OCI-LY1 (cell line): ENCODE measurements around the gene POLR2L.

Source experiments
- H2AFZ ChIP-seq: fragments of 200-600 bp; sonication (generic), shearing (Covaris generic); 2 replicates; pipeline ENCODE4 v1.6.0; 2014; ENCODE audit warnings: antibody characterized with exemption, mild to moderate bottlenecking, low read length
- H3F3A ChIP-seq: fragments of 200-600 bp; sonication (generic), shearing (Covaris generic); 2 replicates; pipeline ENCODE4 v1.6.0; 2014; ENCODE audit warnings: mild to moderate bottlenecking, antibody characterized with exemption, low read length, moderate library complexity; ENCODE audit not compliant: insufficient read depth
- H3K27ac ChIP-seq: fragments of 200-600 bp; sonication (generic); 2 replicates; pipeline ENCODE4 v1.5.1; 2014; ENCODE audit warnings: low read length, mixed run types, mild to moderate bottlenecking, low read depth; ENCODE audit not compliant: poor library complexity, severe bottlenecking
- H3K27me3 ChIP-seq: fragments of 200-600 bp; sonication (generic); 2 replicates; pipeline ENCODE4 v1.6.0; 2014; ENCODE audit warnings: antibody characterized with exemption, mild to moderate bottlenecking, low read length, moderate library complexity; ENCODE audit not compliant: insufficient read depth
- H3K36me3 ChIP-seq: fragments of 200-600 bp; sonication (generic); 2 replicates; pipeline ENCODE4 v1.6.1; 2014; ENCODE audit warnings: mild to moderate bottlenecking, antibody characterized with exemption, low read length, moderate library complexity, mixed read lengths; ENCODE audit not compliant: insufficient read depth
- H3K4me1 ChIP-seq: fragments of 200-600 bp; sonication (generic); 2 replicates; pipeline ENCODE4 v1.5.1; 2014; ENCODE audit warnings: mild to moderate bottlenecking, low read length, moderate library complexity; ENCODE audit not compliant: insufficient read depth, severe bottlenecking
- H3K4me2 ChIP-seq: fragments of 200-600 bp; sonication (generic), shearing (Covaris generic); 2 replicates; pipeline ENCODE4 v1.6.1; 2014; ENCODE audit warnings: low read length
- H3K4me3 ChIP-seq: fragments of 200-600 bp; sonication (generic); 2 replicates; pipeline ENCODE4 v1.5.1; 2014; ENCODE audit warnings: low read length, low read depth, mild to moderate bottlenecking, mixed read lengths; ENCODE audit not compliant: poor library complexity, severe bottlenecking
- H3K79me2 ChIP-seq: fragments of 200-600 bp; shearing (Covaris generic); 2 replicates; pipeline ENCODE4 v1.6.1; 2016; ENCODE audit warnings: mixed run types, low read length, mixed read lengths; ENCODE audit not compliant: insufficient read depth
- H3K9ac ChIP-seq: fragments of 200-600 bp; sonication (generic), shearing (Covaris generic); 2 replicates; pipeline ENCODE4 v1.6.1; 2014; ENCODE audit warnings: mild to moderate bottlenecking, low read length, mixed read lengths
- H3K9me2 ChIP-seq: fragments of 200-600 bp; sonication (generic), shearing (Covaris generic); 2 replicates; pipeline ENCODE4 v1.6.1; 2014; ENCODE audit warnings: low read depth, mild to moderate bottlenecking, low read length, mixed read lengths
- H3K9me3 ChIP-seq: fragments of 200-600 bp; shearing (Covaris generic); 2 replicates; pipeline ENCODE4 v1.6.1; 2014; ENCODE audit warnings: low read length, mixed read lengths
- H4K20me1 ChIP-seq: fragments of 200-600 bp; sonication (generic), shearing (Covaris generic); 2 replicates; pipeline ENCODE4 v1.6.0; 2016; ENCODE audit warnings: mild to moderate bottlenecking, low read length; ENCODE audit not compliant: insufficient read depth
- EZH2 ChIP-seq: fragments of 200-600 bp; sonication (generic), shearing (Covaris generic); IDR thresholded peaks from 2 replicates; pipeline ENCODE4 v1.8.0; 2017; ENCODE audit warnings: borderline replicate concordance, mixed run types, mild to moderate bottlenecking, antibody characterized with exemption, low read length, moderate library complexity, mixed read lengths
- TF ChIP-seq, protein P1 (sequence below): fragments of 200-600 bp; sonication (generic), shearing (Covaris generic); IDR thresholded peaks from 2 replicates; pipeline ENCODE4 v1.5.1; 2017; ENCODE audit warnings: mild to moderate bottlenecking, antibody characterized with exemption, low read length, moderate library complexity, mixed read lengths

POLR2L gene

DNA sequence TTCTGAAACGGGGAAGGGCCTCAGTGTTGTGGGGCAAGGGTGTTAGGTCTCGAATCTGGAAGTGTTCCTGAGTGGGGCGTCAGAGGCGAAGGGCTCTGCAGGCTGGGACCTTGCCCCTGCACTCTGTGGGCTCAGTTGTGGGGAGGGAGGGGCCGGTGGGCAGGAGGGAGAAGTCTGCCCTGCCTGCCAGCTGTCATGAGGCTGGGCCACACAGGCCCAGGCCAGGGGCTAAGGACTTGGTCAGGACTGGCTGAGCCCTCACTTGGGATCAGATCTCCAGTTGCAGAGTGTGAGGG is 14.5 kb downstream of the POLR2L start, which contains the start of gene CRACR2B:
TSS of gene CRACR2B (plus strand) at position 23 of the 296 bp plus-strand sequence. CDS start 689 bp downstream, outside the sequence.
- TF ChIP-seq, protein P1, sequence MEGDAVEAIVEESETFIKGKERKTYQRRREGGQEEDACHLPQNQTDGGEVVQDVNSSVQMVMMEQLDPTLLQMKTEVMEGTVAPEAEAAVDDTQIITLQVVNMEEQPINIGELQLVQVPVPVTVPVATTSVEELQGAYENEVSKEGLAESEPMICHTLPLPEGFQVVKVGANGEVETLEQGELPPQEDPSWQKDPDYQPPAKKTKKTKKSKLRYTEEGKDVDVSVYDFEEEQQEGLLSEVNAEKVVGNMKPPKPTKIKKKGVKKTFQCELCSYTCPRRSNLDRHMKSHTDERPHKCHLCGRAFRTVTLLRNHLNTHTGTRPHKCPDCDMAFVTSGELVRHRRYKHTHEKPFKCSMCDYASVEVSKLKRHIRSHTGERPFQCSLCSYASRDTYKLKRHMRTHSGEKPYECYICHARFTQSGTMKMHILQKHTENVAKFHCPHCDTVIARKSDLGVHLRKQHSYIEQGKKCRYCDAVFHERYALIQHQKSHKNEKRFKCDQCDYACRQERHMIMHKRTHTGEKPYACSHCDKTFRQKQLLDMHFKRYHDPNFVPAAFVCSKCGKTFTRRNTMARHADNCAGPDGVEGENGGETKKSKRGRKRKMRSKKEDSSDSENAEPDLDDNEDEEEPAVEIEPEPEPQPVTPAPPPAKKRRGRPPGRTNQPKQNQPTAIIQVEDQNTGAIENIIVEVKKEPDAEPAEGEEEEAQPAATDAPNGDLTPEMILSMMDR: no peak
- TF ChIP-seq EZH2: no peak
- H3K4me1 ChIP-seq: peaks cover 31% of the 10 kb centered on the region
- no peak within 1 kb of the TSS for H2AFZ ChIP-seq
- no peaks in the 10 kb centered on the region for H3F3A ChIP-seq
- no peaks in the 10 kb centered on the region for H3K9me2 ChIP-seq
- no peaks in the 10 kb centered on the region for H3K9me3 ChIP-seq
- peaks cover 14% of the 10 kb centered on the region for H3K36me3 ChIP-seq
- H3K27ac ChIP-seq: no peak within 1 kb of the TSS
- H4K20me1 ChIP-seq: no peaks in the 10 kb centered on the region
- peak within 1 kb of the TSS; percentile 73 for H3K4me2 ChIP-seq
- peaks cover 22% of the 10 kb centered on the region for H3K27me3 ChIP-seq
- peak within 1 kb of the TSS; percentile 52 for H3K4me3 ChIP-seq
- H3K9ac ChIP-seq: peak within 1 kb of the TSS; percentile 42; the same call in 1 of the 2 replicates
- no peaks in the 10 kb centered on the region for H3K79me2 ChIP-seq

DNA sequence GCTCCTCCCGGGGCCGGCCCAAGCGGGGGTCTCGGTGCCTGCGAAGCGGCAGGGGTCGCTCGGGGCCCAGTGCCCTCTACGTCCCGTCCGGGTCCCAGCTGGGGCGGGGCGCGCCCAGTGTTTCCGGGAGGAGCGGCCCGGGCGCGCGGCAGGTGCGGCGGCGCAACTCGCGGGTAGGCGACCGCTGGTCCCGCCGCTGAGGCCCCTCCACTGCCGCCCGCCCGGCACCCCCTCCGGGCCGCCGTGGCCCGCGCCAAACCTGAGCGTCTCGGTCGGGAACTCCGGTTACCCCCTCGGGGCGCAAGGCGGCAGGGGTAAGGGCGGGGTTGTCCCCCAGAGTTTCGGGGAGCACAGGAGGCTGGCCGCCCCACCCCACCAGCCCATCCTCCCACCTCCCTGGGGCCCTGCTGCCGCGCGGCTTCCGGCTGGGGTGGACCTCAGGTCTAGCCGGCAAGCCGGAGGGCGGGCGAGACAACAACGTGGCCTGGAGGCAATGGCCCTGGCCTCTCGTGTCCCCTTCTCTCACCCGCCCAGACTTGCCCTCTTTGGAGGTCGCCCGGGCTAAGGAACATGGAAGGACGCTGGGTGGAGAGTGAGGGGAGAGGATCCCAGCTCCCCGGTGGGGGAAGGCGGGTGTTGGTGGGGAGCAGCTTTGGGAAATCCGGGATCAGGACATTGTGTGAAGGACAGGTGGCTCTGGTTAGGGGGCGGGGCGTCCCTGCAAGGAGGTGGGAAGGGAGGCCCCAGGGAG is 15.0 kb downstream of the POLR2L start:
- peak overlapping the region; percentile 52 for H3K4me3 ChIP-seq
- peak overlapping the region; percentile 73 for H3K4me2 ChIP-seq

DNA sequence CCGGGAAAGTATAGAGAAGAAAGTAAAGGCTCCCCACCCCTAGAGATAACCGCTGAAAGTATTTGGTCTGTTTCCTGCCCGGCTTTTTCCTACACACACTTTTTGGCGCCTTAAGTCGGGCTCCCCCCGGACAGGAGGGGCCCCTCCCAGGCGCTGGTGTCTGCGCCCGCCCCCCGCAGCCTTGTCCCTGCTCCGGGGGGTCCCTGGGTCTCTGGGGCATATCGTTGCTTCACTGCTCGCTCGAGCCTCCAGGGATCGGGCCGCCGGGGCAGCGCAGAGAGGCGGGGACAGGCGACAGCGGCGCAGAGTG is 15.5 kb downstream of the POLR2L start:
- Histone ChIP-seq H3K27me3 (peaks cover 22% of the 10 kb centered on the region), H3K36me3 (peaks cover 14% of the 10 kb centered on the region), H3K9ac (peak overlapping the region; percentile 42; the same call in 1 of the 2 replicates), H3K27ac (no peak overlapping the region), H3K4me2 (peak overlapping the region; percentile 73), H3K4me1 (peaks cover 31% of the 10 kb centered on the region), H3K9me3 (no peaks in the 10 kb centered on the region), H4K20me1 (no peaks in the 10 kb centered on the region), H2AFZ (no peak overlapping the region), H3F3A (no peaks in the 10 kb centered on the region), H3K4me3 (peak overlapping the region; percentile 52), H3K79me2 (no peaks in the 10 kb centered on the region), H3K9me2 (no peaks in the 10 kb centered on the region)
- no peak for TF ChIP-seq EZH2
- TF ChIP-seq, protein P1: no peak

More for the DNA sequence above, 15.0 kb downstream of the POLR2L start:
- H3K9me3 ChIP-seq: no peaks in the 10 kb centered on the region
- H3K4me1 ChIP-seq: peaks cover 31% of the 10 kb centered on the region
- H3K27me3 ChIP-seq: peaks cover 22% of the 10 kb centered on the region
- H3K27ac ChIP-seq: no peak overlapping the region
- TF ChIP-seq, protein P1: no peak
- TF ChIP-seq EZH2: no peak
- peak overlapping the region; percentile 42; the same call in 1 of the 2 replicates for H3K9ac ChIP-seq
- H3K9me2 ChIP-seq: no peaks in the 10 kb centered on the region
- peaks cover 14% of the 10 kb centered on the region for H3K36me3 ChIP-seq
- H3K79me2 ChIP-seq: no peaks in the 10 kb centered on the region
- H2AFZ ChIP-seq: no peak overlapping the region
- no peaks in the 10 kb centered on the region for H3F3A ChIP-seq
- no peaks in the 10 kb centered on the region for H4K20me1 ChIP-seq
